ENCODE data around the gene MIER1. TPM values are rescaled to one million over a fixed set of nuclear protein-coding genes. Genes with fewer than 3 reads are reported as not detected.
"Not testable (repeated sequence)": the region's sequence is repeated elsewhere in the genome, so short reads cannot be mapped to it uniquely, and the experiment has no call there.

The MIER1 gene
- total RNA-seq, 1 donor from 2014 or later, result 19.4 TPM

DNA sequence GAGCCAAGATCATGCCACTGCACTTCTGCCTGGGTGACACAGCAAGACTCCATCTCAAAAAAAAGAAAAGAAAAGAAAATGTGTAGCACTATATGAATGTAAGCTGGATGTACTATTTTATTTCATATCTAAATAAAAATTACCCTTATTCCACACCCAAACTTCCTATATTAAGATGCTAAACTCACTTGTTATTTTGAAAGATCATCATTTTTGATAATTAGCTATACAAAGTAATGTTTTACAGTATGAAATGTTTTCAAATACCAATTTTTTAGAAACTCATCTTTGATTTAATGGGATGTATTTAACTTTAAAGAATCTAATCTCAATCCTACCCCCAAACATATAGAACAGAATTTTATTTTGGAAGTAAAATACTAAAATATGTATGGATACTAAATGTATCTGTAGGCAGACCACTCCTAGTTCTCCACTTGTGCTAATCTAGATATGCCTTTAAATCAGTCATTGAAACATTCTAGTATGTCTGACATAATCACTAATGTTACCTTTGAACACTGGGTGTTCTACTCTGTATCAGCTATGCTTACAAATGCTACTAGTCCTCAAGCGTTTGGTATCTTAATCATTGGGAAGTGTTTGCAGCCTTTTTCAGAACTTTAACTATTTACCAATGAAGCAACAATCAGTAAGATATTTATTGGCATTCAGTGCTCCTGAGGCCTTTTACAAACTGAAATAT, 12.9 kb downstream of the MIER1 start:
- DNase-seq (ENCODE audit: low read depth in 2 of 2), result no peak

- peak in 1 of 2 donors; percentile 35 for DNase-seq (ENCODE audit: low read depth in 2 of 2)
Observed at GRCh38 chr1:66938613-66939012, 13.8 kb downstream of the MIER1 start.

DNA sequence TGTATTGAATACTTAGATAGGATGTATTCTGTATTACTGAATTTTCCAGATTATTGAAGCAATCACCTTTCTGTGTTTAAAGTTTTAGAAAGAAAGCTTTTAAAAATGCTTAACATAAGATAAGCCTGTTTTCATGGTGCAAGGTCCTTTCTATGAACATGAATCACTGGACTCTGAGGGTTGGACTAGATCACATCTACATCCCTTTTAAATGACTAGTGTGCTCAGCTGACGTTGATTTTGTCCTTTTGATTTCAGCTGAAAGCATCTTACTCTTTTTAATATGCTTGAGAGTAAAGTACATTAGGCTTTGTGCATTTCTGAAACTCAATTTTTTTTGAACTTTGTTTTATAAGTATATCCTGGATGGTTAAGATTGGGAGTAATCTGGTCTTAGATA, 16.2 kb downstream of the MIER1 start:
- DNase-seq (ENCODE audit: low read depth in 2 of 2), result no peak

DNA sequence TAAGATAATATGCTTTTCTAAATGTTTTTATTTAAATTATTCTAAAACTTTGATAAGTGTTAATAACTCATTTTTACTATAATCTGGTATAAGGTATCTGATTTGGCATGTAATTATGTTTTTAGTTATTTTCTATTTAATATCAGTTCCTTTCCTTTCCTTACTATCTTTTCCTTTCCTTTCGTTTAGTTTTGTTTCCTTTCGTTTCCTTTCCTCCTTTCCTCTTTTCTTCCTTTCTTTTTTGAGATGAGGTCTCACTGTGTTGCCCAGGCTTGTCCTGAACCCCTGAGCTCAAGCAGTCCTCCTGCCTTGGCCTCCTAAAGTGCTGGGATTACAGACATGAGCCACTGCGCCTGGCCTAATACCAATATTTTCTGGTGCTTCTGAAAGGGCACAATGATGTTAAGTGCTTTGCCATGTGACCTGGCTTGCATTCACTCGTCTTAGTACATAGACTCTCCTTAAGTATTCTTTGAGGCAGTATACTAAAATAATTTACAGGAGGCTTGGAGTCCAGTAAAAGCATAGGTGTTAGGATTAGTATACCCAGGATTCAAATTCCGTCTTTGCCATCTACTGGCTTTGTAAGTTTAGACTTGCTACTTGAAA, 18.7 kb downstream of the MIER1 start:
- no peak for DNase-seq (ENCODE audit: low read depth in 2 of 2)

GRCh38 chr1:66944330-66945274, 19.8 kb downstream of the MIER1 start:
- peak; percentile 47 to 88 for DNase-seq (ENCODE audit: low read depth in 2 of 2)

GRCh38 chr1:66945316-66945715, 20.5 kb downstream of the MIER1 start:
- no peak for DNase-seq (ENCODE audit: low read depth in 2 of 2)

DNA sequence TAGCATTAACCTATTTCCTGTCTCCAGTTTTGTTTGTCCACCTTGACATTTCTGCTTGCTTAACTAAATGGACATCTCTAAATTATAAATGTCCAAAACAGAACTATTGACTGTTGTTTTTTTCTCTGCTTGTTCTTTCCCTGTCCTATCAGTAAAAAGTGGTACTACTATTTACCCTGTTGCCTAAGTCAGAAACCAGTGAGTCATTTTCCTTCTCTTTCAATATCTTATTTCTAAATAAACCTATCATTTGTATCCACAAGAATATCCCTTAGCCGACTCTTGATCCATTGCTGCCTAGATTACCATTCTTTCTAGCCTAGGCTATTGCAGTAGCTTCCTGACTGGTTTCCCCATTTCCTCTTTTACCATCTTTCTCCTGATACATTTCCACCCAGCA, 22.5 kb downstream of the MIER1 start:
- DNase-seq (ENCODE audit: low read depth in 2 of 2), result peak in 1 of 2 donors; percentile 40

GRCh38 chr1:66951513-66951912, 26.7 kb downstream of the MIER1 start:
- DNase-seq (ENCODE audit: low read depth in 2 of 2), result peak in 1 of 2 donors; percentile 21

DNA sequence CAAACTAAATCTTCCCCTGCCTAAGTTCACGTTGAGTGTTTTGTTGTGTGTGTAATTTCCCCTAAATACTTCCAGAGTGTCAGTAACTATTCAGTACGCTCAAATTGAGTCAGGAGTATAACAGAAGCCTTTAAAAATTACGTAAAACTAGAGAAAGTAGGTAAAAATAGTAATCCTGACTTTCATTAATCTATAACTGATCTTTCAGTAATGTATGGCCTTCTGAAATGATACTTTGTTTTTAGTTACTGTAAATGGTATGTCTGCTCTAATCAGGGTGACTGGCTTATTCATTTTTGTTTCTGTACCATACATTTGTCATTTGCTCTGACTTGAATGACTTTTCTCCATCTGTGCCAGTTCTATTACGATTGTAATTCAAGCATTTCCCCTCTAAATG, 29.4 kb downstream of the MIER1 start:
- DNase-seq (ENCODE audit: low read depth in 2 of 2), result no peak

DNA sequence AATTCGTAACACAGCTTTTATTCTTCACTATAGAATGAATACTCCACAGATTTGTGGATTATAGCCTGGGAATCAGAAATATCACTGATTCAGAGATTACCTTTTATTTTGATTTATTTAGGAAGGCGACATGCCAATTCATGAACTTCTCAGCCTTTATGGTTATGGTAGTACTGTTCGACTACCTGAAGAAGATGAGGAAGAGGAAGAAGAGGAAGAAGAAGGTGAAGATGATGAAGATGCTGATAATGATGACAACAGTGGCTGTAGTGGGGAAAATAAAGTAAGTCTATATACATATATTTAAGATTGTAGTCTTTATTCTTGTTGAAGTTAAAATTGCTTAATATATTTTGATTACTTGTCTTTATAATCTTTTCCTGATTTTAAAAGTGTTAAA, 33.1 kb downstream of the MIER1 start:
- DNase-seq (ENCODE audit: low read depth in 2 of 2), result no peak

DNA sequence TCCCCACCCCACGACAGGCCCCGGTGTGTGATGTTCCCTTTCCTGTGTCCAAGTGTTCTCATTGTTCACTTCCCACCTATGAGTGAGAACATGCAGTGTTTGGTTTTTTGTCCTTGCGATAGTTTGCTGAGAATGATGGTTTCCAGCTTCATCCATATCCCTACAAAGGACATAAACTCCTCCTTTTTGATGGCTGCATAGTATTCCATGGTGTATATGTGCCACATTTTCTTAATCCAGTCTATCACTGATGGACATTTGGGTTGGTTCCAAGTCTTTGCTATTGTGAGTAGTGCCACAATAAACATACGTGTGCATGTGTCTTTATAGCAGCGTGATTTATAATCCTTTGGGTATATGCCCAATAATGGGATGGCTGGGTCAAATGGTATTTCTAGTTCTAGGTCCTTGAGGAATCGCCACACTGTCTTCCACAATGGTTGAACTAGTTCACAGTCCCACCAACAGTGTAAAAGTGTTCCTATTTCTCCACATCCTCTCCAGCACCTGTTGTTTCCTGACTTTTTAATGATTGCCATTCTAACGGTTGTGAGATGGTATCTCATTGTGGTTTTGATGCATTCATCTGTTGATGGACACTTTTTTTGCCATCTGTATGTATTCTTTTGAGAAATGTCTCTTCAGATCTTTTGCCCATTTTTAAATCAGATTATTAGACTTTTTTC, 41.5 kb downstream of the MIER1 start:
- not testable (repeated sequence) for DNase-seq (ENCODE audit: low read depth in 2 of 2)

DNA sequence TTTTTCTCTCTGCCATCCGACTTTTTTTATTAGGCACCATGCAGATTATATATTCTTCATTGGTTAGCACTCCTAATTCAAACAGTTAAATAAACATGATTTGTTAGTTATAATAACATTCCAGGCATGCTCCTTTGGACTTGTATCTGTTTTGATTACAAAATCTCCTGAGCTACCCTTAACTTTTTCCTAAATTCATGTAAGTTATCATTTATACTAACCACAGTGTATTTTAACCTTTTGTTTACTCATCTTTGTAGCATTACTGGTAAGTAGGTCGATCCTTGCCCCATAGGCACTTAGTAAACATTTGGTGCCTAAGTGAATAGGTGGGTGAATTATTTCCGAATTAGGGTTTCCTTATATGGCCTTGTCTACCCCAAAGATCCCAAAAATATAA, 43.8 kb downstream of the MIER1 start:
- no peak for DNase-seq (ENCODE audit: low read depth in 2 of 2)

GRCh38 chr1:66978201-66978600, 53.4 kb downstream of the MIER1 start:
- peak in 1 of 2 donors; percentile 14 for DNase-seq (ENCODE audit: low read depth in 2 of 2)

DNA sequence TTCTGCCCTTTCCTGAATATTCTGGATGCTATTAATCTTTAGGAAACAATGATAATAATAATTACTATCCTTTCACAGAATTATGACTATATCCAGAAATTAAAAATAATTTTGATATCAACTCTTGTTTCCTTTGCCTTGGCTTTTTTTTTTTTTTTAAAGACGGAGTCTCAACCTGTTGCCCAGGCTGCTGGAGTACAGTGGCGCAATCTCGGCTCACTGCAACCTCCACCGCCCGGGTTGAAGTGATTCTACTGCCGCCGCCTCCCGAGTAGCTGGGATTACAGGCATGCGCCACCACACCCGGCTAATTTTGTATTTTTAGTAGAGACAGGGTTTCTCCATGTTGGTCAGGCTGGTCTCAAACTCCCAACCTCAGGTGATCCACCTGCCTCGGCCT, 54.8 kb downstream of the MIER1 start:
- DNase-seq (ENCODE audit: low read depth in 2 of 2), result not testable (repeated sequence)

GRCh38 chr1:66980745-66981367, 56.1 kb downstream of the MIER1 start:
- DNase-seq (ENCODE audit: low read depth in 2 of 2), result peak in 1 of 2 donors; percentile 43

DNA sequence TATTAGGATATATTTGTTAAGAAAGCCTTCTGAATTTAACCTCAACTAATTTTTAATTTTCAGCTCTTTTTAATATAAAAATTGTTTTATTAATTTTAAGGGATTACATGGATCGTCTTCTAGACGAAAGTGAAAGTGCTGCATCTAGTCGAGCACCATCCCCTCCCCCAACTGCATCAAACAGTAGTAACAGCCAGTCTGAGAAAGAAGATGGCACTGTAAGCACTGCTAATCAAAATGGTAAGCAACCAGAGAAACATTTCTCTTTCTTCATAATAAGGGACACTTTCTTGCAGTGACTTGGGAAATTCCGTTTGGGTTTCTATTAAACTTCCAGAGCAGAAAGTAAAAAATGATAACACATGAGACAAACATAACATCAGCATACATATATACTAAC, 56.9 kb downstream of the MIER1 start:
- DNase-seq (ENCODE audit: low read depth in 2 of 2), result peak in 1 of 2 donors; percentile 19

DNA sequence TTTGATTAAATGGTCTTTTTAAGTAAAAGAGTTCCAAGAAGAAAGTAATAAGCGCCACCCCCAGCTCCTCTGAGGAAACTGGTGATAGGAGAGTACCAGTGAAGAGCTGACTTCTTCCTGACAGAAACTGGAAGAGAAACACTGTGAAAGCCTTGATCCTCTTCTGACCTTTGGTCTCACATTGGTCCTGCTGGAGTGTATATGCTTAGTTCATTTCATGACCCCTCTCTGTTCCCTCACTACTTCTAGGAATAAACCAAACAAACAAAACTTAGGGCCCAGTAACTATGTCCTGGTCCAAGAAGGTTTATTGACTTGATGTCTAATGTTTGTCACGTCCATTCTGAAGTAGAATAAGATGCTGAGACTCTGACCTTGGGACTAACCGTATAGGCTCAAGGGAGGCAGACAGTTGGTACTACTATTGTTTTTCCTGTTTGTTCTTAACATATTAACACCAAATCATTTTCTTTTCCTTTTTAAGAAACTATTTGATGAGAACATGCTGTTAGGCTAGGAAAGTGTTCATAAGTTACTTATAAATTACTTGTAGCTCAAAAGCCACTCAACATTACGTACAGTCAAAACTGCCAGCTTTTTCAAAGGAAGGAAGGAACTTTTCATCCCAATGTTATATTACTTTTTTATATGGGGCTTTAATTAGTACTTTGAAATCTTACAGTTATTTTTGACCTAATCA, 57.9 kb downstream of the MIER1 start:
- no peak for DNase-seq (ENCODE audit: low read depth in 2 of 2)

DNA sequence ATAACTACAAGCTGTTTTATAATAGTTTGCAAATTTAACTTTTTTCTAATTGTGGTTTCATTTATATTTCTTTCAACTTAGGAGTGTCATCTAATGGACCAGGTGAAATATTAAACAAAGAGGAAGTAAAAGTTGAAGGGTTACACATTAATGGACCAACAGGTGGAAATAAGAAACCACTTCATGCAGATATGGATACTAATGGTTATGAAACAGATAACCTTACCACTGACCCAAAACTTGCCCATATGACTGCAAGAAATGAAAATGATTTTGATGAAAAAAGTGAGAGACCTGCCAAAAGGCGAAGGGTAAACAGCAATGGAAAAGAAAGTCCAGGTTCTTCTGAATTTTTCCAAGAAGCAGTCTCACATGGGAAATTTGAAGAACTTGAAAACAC, 59.7 kb downstream of the MIER1 start:
- no peak for DNase-seq (ENCODE audit: low read depth in 2 of 2)

- DNase-seq (ENCODE audit: low read depth in 2 of 2), result no peak
Observed at GRCh38 chr1:66985835-66986234, 61.0 kb downstream of the MIER1 start.

DNA sequence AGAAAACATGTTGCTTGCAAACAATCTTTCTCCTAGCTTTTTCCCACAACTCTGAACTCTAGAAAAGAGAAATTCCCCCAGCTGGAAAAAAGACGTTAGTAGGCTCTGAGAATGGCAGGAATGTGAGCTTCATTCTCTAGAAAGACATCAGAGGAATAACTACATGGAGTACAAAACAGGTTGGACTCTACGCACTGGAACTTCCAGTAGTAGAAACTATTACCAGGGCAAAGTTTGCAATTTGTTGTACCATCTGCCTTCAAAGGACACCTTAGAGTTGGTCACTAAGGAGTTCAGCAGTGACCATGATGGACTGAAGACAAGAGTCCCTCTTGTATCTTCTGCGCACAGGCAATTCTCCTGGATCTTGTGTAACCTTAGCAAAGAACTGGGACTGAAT, 68.3 kb downstream of the MIER1 start:
- DNase-seq (ENCODE audit: low read depth in 2 of 2), result no peak

Measured in dermis microvascular lymphatic vessel endothelial cell (primary cell).